ENCODE measurements around the gene CACNA1F.

The CACNA1F gene

GRCh38 chrX:49258749-49259124 is 25.6 kb upstream of the CACNA1F start:
- in situ Hi-C loops (cut with MboI; ENCODE audit: low pct_unique_long_range_greater_than_20kb, low sequenced_read_pairs, unreplicated experiment), result no loop called here
- TF ChIP-seq CTCF (IDR thresholded peaks at IDR 0.05; ENCODE audit: extremely low read depth, insufficient read depth, missing control alignments), result no peak
- DNase-seq (ENCODE audit: low spot score), result no peak

- TF ChIP-seq CTCF (IDR thresholded peaks at IDR 0.05; ENCODE audit: extremely low read depth, insufficient read depth, missing control alignments), result no peak
- DNase-seq (ENCODE audit: low spot score), result no peak
- in situ Hi-C loops (cut with MboI; ENCODE audit: low pct_unique_long_range_greater_than_20kb, low sequenced_read_pairs, unreplicated experiment), result no loop called here
These were observed 25.0 kb upstream of the CACNA1F start for GRCh38 chrX:49257846-49258748.

- in situ Hi-C loops (cut with MboI; ENCODE audit: low pct_unique_long_range_greater_than_20kb, low sequenced_read_pairs, unreplicated experiment), result no loop called here
- no peak for TF ChIP-seq CTCF (IDR thresholded peaks at IDR 0.05; ENCODE audit: extremely low read depth, insufficient read depth, missing control alignments)
- no peak for DNase-seq (ENCODE audit: low spot score)
These were observed 24.1 kb upstream of the CACNA1F start for GRCh38 chrX:49257074-49257790.

GRCh38 chrX:49256268-49256995 is 23.3 kb upstream of the CACNA1F start:
- in situ Hi-C loops (cut with MboI; ENCODE audit: low pct_unique_long_range_greater_than_20kb, low sequenced_read_pairs, unreplicated experiment), result no loop called here
- no peak for TF ChIP-seq CTCF (IDR thresholded peaks at IDR 0.05; ENCODE audit: extremely low read depth, insufficient read depth, missing control alignments)
- DNase-seq (ENCODE audit: low spot score), result no peak

GRCh38 chrX:49254639-49255038 is 21.5 kb upstream of the CACNA1F start:
- no peak for TF ChIP-seq CTCF (IDR thresholded peaks at IDR 0.05; ENCODE audit: extremely low read depth, insufficient read depth, missing control alignments)
- no peak for DNase-seq (ENCODE audit: low spot score)
- in situ Hi-C loops (cut with MboI; ENCODE audit: low pct_unique_long_range_greater_than_20kb, low sequenced_read_pairs, unreplicated experiment), result no loop called here

GRCh38 chrX:49251325-49251724 is 18.2 kb upstream of the CACNA1F start:
- in situ Hi-C loops (cut with MboI; ENCODE audit: low pct_unique_long_range_greater_than_20kb, low sequenced_read_pairs, unreplicated experiment), result no loop called here
- no peak for TF ChIP-seq CTCF (IDR thresholded peaks at IDR 0.05; ENCODE audit: extremely low read depth, insufficient read depth, missing control alignments)
- no peak for DNase-seq (ENCODE audit: low spot score)
